HepG2 (cell line): ENCODE measurements around the gene MYL12B. TPM values are rescaled to one million over a fixed set of nuclear protein-coding genes. Genes with fewer than 3 reads are reported as not detected.
"Not testable (repeated sequence)": the region's sequence is repeated elsewhere in the genome, so short reads cannot be mapped to it uniquely, and the experiment has no call there.

Experiments
- ATAC-seq: fragments of 200-7000 bp; cut with Tn5 transposase; 3 replicates; pipeline ENCODE4 v1.9.1; 2020; ENCODE audit warnings: mild to moderate bottlenecking, moderate library complexity
- BruUV-seq: library from RNA; stranded (reverse); fragments of 400-500 nt; replicated peaks from 2 replicates; lab custom pipeline; 2021; lab: Mats Ljungman, UMichigan
- CTCF ChIA-PET: fragments of 300-600 bp; formaldehyde crosslinking; extraction: SDS; loops from one replicate; lab custom pipeline; 2021; ENCODE audit warnings: low total read pairs, inconsistent platforms, low intra/inter-chr PET ratio; lab: Yijun Ruan, JAX
- POLR2A ChIA-PET: fragments of 350-600 bp; sonication (Branson Sonifier 250); formaldehyde crosslinking; loops from one replicate; lab custom pipeline; 2020; ENCODE audit warnings: antibody characterized with exemption, inconsistent platforms; lab: Yijun Ruan, JAX
- DNase-seq: peaks from one replicate; pipeline ENCODE4 v3.0.0-alpha.2; 2015; ENCODE audit warnings: low spot score
- FAIRE-seq: peaks from 3 replicates; lab custom pipeline; 2011; peaks lifted over from hg19 to GRCh38; lab: Jason Lieb, UNC
- H2AFZ ChIP-seq: one replicate; pipeline ENCODE4 v1.6.1; 2011; ENCODE audit warnings: low read length, inconsistent platforms
- H3K27ac ChIP-seq: fragments of 300-600 bp; 3 replicates; pipeline ENCODE4 v1.8.0; 2011; ENCODE audit warnings: mixed run types, mild to moderate bottlenecking, mixed read lengths, low read length, inconsistent platforms; ENCODE audit not compliant: insufficient read depth; ENCODE audit errors: extremely low read length
- H3K27me3 ChIP-seq, 2 experiments: fragments of 200-600 bp in 1 of 2; 2 replicates in 1 of 2; 3 replicates in 1 of 2; pipeline versions ENCODE4 v1.6.0 to v1.8.0; 2011; ENCODE audit warnings: low read length in 2 of 2, mild to moderate bottlenecking in 2 of 2, moderate library complexity in 2 of 2, inconsistent platforms in 1 of 2; ENCODE audit not compliant: insufficient read depth in 2 of 2, control insufficient read depth in 1 of 2
- H3K36me3 ChIP-seq, 2 experiments: fragments of 200-600 bp in 1 of 2; replicated peaks in 1 of 2; 2 replicates in 1 of 2; 3 replicates in 1 of 2; pipeline versions ENCODE4 v1.5.1 to v1.8.0; 2011; ENCODE audit warnings: low read length in 2 of 2, inconsistent platforms in 1 of 2; ENCODE audit not compliant: insufficient read depth in 2 of 2, control insufficient read depth in 1 of 2
- H3K4me1 ChIP-seq: 2 replicates; pipeline ENCODE4 v1.5.1; 2012; ENCODE audit warnings: low read length, inconsistent platforms; ENCODE audit not compliant: insufficient read depth
- H3K4me2 ChIP-seq: 2 replicates; pipeline ENCODE4 v1.6.0; 2011; ENCODE audit warnings: low read depth, low read length, inconsistent platforms
- H3K4me3 ChIP-seq, 3 experiments: fragments of 200-600 bp in 1 of 3; sonication (generic), shearing (Covaris generic) in 1 of 3; replicated peaks in 1 of 3; 2 replicates each; pipeline ENCODE4 v1.5.1; 2011 to 2016; ENCODE audit warnings: low read length in 3 of 3, inconsistent platforms in 2 of 3, low read depth in 2 of 3, mild to moderate bottlenecking in 2 of 3, control low read depth in 1 of 3, mixed read lengths in 1 of 3; ENCODE audit not compliant: insufficient read depth in 1 of 3
- H3K79me2 ChIP-seq: one replicate; pipeline ENCODE4 v1.6.1; 2011; ENCODE audit warnings: low read length, inconsistent platforms; ENCODE audit not compliant: insufficient read depth
- H3K9ac ChIP-seq: 2 replicates; pipeline ENCODE4 v1.6.0; 2011; ENCODE audit warnings: mild to moderate bottlenecking, low read depth, low read length, inconsistent platforms; ENCODE audit not compliant: insufficient read depth
- H3K9me3 ChIP-seq: 2 replicates; pipeline ENCODE4 v1.5.1; 2012; ENCODE audit warnings: mild to moderate bottlenecking, low read length
- H4K20me1 ChIP-seq: 2 replicates; pipeline ENCODE4 v1.6.0; 2011; ENCODE audit warnings: inconsistent platforms, mild to moderate bottlenecking, low read length, moderate library complexity; ENCODE audit not compliant: insufficient read depth
- ARNT ChIP-seq: fragments of 450-650 bp; IDR thresholded peaks from 2 replicates; pipeline ENCODE4 v1.6.1; 2017
- ARNTL ChIP-seq: sonication (generic); formaldehyde crosslinking; IDR thresholded peaks from 2 replicates; pipeline ENCODE4 v1.4.0; 2020; ENCODE audit warnings: mild to moderate bottlenecking, missing genetic modification reagents
- HHEX ChIP-seq: IDR thresholded peaks from 2 replicates; pipeline ENCODE4 v1.6.1; 2016; ENCODE audit warnings: control low read depth
- HMG20B ChIP-seq: conservative IDR thresholded peaks from 2 replicates; pipeline ENCODE4 v1.6.1; 2016; ENCODE audit warnings: missing genetic modification reagents, missing compliant biosample characterization
- LCORL ChIP-seq, 2 experiments: fragments of 450-650 bp in 1 of 2; sonication (generic) in 1 of 2; formaldehyde crosslinking in 1 of 2; IDR thresholded peaks; 2 replicates each; pipeline versions ENCODE4 v1.5.0 to v1.6.1; 2017 to 2020; ENCODE audit warnings: antibody characterized with exemption in 1 of 2, missing genetic modification reagents in 1 of 2
- MTA1 ChIP-seq: sonication (generic); formaldehyde crosslinking; IDR thresholded peaks from 2 replicates; pipeline ENCODE4 v1.4.0; 2020; ENCODE audit warnings: missing genetic modification reagents, mild to moderate bottlenecking, borderline replicate concordance
- RNF2 ChIP-seq: fragments of 450-650 bp; conservative IDR thresholded peaks from 2 replicates; pipeline ENCODE4 v1.6.1; 2016; ENCODE audit warnings: low read depth
- ZFYVE20 ChIP-seq: sonication (generic); formaldehyde crosslinking; IDR thresholded peaks from 2 replicates; pipeline ENCODE4 v1.8.0; 2023; ENCODE audit warnings: low read depth, mild to moderate bottlenecking, moderate library complexity, missing genetic modification reagents, borderline replicate concordance
- WGBS: methylation state at CpG from one replicate; pipeline ENCODE4 v1.1.6; 2017; ENCODE audit warnings: low lambda C conversion rate; 5-methylcytosine and 5-hydroxymethylcytosine counted together
- in situ Hi-C: cut with HindIII; loops from 2 replicates; pipeline ENCODE4 v1.10.0; 2017; ENCODE audit warnings: low pct_unique_long_range_greater_than_20kb; ENCODE audit not compliant: extremely low pct_ligation_motif_present
- intact Hi-C: fragments of 100-400 bp; cut with micrococcal nuclease; formaldehyde crosslinking; loops from one replicate; pipeline ENCODE4 v1.10.0; 2022; ENCODE audit not compliant: unreplicated experiment
- polyA plus RNA-seq, 8 experiments: library from polyadenylated mRNA; depleted of rRNA in 3 of 8; stranded (reverse) in 7 of 8; unstranded in 1 of 8; fragments of >200 nt; fragmentation: Illumina TruSeq in 4 of 8; extraction: Trizol in 4 of 8; gene quantifications; 2 replicates each; pipeline versions ENCODE4 v1.2.1 to v1.2.3, GENCODE V29; 2011 to 2016; ENCODE audit warnings: low read depth in 4 of 8, missing spikeins in 1 of 8, mixed read lengths in 1 of 8; ENCODE audit not compliant: insufficient read depth in 1 of 8
- total RNA-seq, 5 experiments: library from RNA; depleted of rRNA; stranded (reverse); fragments of >200 nt; fragmentation: Illumina TruSeq; extraction: Trizol; gene quantifications; 2 replicates each; pipeline ENCODE4 v1.2.3, GENCODE V29; 2016; ENCODE audit warnings: low read depth in 1 of 5
- TF ChIP-seq, protein P1 (sequence below): IDR thresholded peaks from 2 replicates; pipeline ENCODE4 v1.6.1; 2018; ENCODE audit warnings: missing genetic modification reagents, mild to moderate bottlenecking, missing compliant biosample characterization

MYL12B gene
- total and polyA plus RNA-seq, 2 of the 13 experiments (the other 11 are each of a cell fraction or from before 2014, with no cell fraction given), result 265 to 340 TPM

- TF ChIP-seq ZFYVE20 (CRISPR knock-in tag) (no peak), ARNT (no peak)
- TF ChIP-seq, all 625 proteins: peak for 0
Observed at GRCh38 chr18:3269241-3269913, 7.4 kb downstream of the MYL12B start (continued).

- no peak overlapping the region for H3K27ac ChIP-seq
- CTCF ChIA-PET, result no interaction called here
- FAIRE-seq (no peak), DNase-seq (no peak), ATAC-seq (no peak)
- no TSS peak for BruUV-seq
- no peak overlapping the region for H3K9ac ChIP-seq
- intact Hi-C loops, result no loop called here
- H3K4me2 ChIP-seq, result no peak overlapping the region
- in situ Hi-C loops, result no loop called here
- peaks cover 81% of the 10 kb centered on the region for H3K79me2 ChIP-seq
- peaks cover 68% of the 10 kb centered on the region for H4K20me1 ChIP-seq
- 100% methylated on average over 1 of the region's 1 CpG for WGBS
- TF ChIP-seq HMG20B (CRISPR knock-in tag) (no peak), LCORL (IDR thresholded peaks at IDR 0.05) (no peak), LCORL (CRISPR knock-in tag; IDR thresholded peaks at IDR 0.05) (no peak), RNF2 (no peak), HHEX (no peak), ARNTL (CRISPR knock-in tag) (no peak)
- no peak overlapping the region for H2AFZ ChIP-seq
- peaks cover 48% of the 10 kb centered on the region for H3K4me1 ChIP-seq
- H3K9me3 ChIP-seq, result no peaks in the 10 kb centered on the region
- POLR2A ChIA-PET, result no interaction called here
- no peak overlapping the region for H3K4me3 ChIP-seq
- no peaks in the 10 kb centered on the region for H3K27me3 ChIP-seq
- peaks cover 6 to 27% of the 10 kb centered on the region in 2 experiments; a peak in 4 of 5 replicates for H3K36me3 ChIP-seq
Observed at GRCh38 chr18:3269914-3270299, 8.0 kb downstream of the MYL12B start.

GRCh38 chr18:3273042-3273441 is 11.1 kb downstream of the MYL12B start:
- intact Hi-C loops (no loop called here), in situ Hi-C loops (no loop called here)
- BruUV-seq, result no TSS peak
- H3K27me3 ChIP-seq, result no peaks in the 10 kb centered on the region
- H3K79me2 ChIP-seq, result peaks cover 50% of the 10 kb centered on the region
- no peak for DNase-seq
- no peak overlapping the region for H3K9ac ChIP-seq
- WGBS, result 80% methylated on average over 3 of the region's 3 CpGs
- FAIRE-seq, result no peak
- H4K20me1 ChIP-seq, result peaks cover 38% of the 10 kb centered on the region
- H2AFZ ChIP-seq, result no peak overlapping the region
- H3K4me2 ChIP-seq, result no peak overlapping the region
- no peak overlapping the region for H3K27ac ChIP-seq
- TF ChIP-seq MTA1 (CRISPR knock-in tag), result no peak
- TF ChIP-seq, protein P1, sequence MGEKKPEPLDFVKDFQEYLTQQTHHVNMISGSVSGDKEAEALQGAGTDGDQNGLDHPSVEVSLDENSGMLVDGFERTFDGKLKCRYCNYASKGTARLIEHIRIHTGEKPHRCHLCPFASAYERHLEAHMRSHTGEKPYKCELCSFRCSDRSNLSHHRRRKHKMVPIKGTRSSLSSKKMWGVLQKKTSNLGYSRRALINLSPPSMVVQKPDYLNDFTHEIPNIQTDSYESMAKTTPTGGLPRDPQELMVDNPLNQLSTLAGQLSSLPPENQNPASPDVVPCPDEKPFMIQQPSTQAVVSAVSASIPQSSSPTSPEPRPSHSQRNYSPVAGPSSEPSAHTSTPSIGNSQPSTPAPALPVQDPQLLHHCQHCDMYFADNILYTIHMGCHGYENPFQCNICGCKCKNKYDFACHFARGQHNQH (CRISPR knock-in tag), result no peak
- CTCF ChIA-PET, result no interaction called here
- POLR2A ChIA-PET, result no interaction called here
- H3K9me3 ChIP-seq, result no peaks in the 10 kb centered on the region
- peaks cover 20% of the 10 kb centered on the region for H3K4me1 ChIP-seq
- H3K36me3 ChIP-seq, result peaks cover 11 to 55% of the 10 kb centered on the region in 2 experiments; a peak in 4 of 5 replicates
- no peak for ATAC-seq
- no peak overlapping the region for H3K4me3 ChIP-seq

- H2AFZ ChIP-seq, H3K79me2 ChIP-seq, DNase-seq, FAIRE-seq, POLR2A ChIA-PET, H3K4me3 ChIP-seq, intact Hi-C loops, H3K9ac ChIP-seq, H3K9me3 ChIP-seq, in situ Hi-C loops, H3K4me2 ChIP-seq, H3K27ac ChIP-seq, CTCF ChIA-PET, ATAC-seq, H3K27me3 ChIP-seq, H4K20me1 ChIP-seq: not testable (repeated sequence)
- BruUV-seq, result TSS peak; percentile 53
- H3K4me1 ChIP-seq, result peaks cover 12% of the 10 kb centered on the region
- WGBS, result 94% methylated on average over 7 of the region's 7 CpGs
- H3K36me3 ChIP-seq, result peaks cover 11 to 56% of the 10 kb centered on the region in 2 experiments; a peak in 4 of 5 replicates
Observed at GRCh38 chr18:3277643-3278213, 15.8 kb downstream of the MYL12B start.
